Fibroblast of mammary gland (primary cell): ENCODE results near the gene SORBS1.
A peak's percentile ranks its signal among the peaks of the same experiment; 100 is the strongest.

Experiments used
- DNase-seq: peaks from one replicate; pipeline ENCODE4 v3.0.0-alpha.2; 2010; ENCODE audit warnings: low read depth
- H3K4me3 ChIP-seq: 2 replicates; pipeline ENCODE4 v1.5.1; 2011; ENCODE audit warnings: low read depth, mild to moderate bottlenecking, low read length, moderate library complexity; ENCODE audit not compliant: control insufficient read depth
- TF ChIP-seq, protein P1 (sequence below): conservative IDR thresholded peaks from 2 replicates; pipeline ENCODE4 v1.5.1; 2011; ENCODE audit warnings: low read depth, low read length, inconsistent platforms; ENCODE audit not compliant: control insufficient read depth, insufficient read depth

SORBS1 gene

DNA sequence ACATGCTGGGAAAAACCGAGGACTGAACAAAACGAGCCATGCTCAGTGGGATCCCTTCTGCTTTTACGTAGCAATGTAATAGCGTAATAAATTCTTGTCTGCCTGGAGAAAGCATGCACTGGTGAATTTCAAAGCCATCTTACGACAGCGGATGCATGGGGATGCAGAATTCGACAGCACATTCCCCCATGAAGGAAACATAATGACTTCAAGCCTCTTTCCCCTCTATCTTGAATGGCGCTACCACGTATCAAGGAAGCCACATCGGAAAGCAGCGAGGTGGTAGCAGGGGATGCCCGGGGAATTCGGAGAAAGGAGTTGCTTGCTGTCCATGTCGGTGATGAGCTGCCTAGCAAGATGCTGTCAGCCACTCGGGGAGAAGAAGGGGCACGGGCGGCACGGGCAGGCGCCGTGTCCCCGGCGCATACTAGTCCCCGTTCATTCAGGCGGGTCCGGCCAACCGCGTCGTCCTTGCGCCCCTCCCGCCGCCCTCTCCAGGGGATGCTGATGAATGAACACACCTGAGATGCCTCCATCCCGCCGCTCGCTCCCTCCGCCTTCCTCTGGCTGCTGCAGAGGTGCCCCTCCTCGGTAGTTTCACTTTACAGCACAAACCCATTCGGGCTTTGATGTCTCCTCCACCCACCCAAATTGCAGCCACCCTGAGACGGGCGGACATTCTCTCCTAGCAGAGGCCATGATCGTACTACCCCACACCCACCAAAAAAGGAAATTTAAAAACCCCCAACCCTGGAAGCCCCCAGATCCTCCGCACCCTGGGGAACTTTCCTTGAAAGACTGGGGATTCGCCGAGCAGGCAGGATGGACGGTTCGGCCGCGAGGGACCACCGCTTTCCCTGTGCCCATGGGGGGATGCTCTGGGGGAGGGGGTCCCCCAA is 644 bp downstream of the SORBS1 start:
- peak; percentile 27 for DNase-seq
- TF ChIP-seq, protein P1, sequence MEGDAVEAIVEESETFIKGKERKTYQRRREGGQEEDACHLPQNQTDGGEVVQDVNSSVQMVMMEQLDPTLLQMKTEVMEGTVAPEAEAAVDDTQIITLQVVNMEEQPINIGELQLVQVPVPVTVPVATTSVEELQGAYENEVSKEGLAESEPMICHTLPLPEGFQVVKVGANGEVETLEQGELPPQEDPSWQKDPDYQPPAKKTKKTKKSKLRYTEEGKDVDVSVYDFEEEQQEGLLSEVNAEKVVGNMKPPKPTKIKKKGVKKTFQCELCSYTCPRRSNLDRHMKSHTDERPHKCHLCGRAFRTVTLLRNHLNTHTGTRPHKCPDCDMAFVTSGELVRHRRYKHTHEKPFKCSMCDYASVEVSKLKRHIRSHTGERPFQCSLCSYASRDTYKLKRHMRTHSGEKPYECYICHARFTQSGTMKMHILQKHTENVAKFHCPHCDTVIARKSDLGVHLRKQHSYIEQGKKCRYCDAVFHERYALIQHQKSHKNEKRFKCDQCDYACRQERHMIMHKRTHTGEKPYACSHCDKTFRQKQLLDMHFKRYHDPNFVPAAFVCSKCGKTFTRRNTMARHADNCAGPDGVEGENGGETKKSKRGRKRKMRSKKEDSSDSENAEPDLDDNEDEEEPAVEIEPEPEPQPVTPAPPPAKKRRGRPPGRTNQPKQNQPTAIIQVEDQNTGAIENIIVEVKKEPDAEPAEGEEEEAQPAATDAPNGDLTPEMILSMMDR = no peak
- peak overlapping the region; percentile 70 for H3K4me3 ChIP-seq

DNA sequence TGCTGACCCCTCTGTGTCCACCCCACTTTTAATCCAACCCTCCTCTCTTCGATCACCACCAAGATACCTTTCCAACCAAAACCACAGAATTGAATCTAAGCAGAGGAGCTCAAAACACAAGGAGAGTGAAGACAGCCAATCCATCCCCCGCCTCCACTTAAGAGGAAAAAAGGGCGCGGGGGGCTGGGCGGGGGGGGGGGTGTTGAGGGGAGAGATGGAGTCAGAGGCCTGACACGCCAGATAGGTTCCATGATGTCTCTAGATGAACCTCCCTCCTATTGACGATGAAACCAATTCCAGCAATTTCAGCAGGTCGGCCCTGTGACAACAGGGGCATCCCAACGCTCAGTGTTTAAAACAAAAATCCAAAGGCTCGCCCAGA is 1.3 kb downstream of the SORBS1 start:
- DNase-seq = no peak
- TF ChIP-seq, protein P1 = no peak
- no peak overlapping the region for H3K4me3 ChIP-seq

DNA sequence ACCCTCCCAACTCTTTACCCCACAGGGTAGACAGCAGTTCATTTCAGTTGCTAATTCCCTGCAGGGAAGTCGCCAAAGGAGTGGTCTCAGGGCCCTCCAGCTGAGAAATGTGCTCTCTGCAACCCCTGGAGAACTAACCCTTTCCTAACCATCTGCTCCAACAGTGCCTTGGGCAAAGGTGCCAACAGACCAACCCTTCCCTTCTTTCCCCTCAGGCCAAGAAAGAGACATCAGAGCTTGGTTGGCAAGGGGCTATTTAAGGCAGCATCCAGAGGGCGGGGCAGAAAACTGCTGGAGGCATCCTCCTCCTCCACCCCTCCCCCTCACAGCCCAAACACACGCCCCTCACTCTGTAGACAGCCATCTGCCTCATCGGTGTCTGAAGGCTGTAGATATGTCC is 1.7 kb downstream of the SORBS1 start:
- DNase-seq = no peak
- H3K4me3 ChIP-seq = no peak overlapping the region
- TF ChIP-seq, protein P1 = no peak

DNA sequence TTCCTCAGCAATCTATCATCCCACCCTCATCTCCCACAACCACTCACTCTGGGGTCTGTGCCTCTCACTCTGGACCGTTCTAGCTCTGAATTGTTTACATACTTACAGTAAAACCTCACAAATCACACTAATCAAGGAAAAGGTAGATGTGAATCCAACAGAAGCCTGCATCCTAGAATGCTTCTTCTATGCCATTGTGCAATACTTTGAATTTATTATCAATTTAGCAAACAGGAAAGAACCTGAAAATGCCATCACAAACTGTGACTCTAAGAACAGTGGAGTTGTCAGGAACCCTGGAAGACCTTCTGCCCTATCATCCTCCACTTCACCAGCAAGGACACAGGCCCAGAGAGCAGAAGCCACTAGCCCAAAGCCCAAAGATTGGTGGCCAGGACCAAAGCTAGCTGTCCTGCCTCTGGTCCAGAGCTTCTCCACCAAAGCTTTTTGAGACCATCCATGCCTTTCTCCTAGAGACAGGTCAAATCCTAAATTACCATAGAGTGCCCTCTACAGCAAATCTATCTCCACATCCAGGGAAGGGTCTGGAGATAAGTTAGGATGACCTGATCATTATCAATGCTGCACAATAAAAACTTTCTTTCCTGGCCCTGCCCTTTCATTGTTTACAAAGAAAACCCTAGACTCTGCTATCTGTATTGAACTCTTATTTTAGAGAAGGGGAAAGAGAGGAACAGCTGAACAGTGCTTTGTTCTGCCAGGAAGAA is 2.4 kb downstream of the SORBS1 start:
- no peak for DNase-seq
- TF ChIP-seq, protein P1 = no peak
- H3K4me3 ChIP-seq = no peak overlapping the region

DNA sequence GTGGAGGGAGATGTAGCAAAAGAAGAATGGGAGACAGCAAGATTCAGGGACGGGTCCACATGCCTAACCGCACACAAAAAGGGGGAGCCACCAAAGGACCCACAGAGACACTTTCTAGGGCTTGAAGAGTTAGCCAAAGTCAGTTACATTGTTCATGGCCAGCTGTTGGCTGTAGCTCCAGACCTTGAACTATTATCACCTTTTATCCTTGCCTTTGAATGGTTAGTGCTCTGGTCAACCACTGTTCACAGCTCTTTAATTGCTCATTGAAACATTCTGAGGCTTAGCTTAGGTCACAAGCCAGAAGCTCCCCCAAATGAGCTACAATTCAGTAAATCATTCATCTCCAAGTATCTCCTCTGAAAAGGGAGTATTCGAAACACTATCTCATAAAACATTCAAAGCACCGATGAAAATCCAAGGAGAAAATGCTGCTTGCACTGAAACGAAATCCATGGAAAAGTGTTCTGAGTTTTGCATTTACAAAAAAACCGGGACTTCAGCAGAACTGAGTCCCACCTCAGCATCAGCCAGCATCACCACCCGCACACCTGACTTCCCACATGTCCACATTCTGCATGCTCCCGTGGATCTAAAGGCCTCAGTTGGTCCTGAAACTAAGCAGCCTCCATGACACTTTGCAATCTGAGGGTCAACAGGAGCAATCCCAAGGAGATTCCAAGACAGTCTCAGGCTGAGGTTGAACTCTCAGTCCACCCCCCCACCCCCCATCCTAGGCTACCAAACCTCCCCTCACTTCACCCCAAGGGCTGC is 4.0 kb downstream of the SORBS1 start:
- TF ChIP-seq, protein P1 = no peak
- no peak for DNase-seq
- no peak overlapping the region for H3K4me3 ChIP-seq

DNA sequence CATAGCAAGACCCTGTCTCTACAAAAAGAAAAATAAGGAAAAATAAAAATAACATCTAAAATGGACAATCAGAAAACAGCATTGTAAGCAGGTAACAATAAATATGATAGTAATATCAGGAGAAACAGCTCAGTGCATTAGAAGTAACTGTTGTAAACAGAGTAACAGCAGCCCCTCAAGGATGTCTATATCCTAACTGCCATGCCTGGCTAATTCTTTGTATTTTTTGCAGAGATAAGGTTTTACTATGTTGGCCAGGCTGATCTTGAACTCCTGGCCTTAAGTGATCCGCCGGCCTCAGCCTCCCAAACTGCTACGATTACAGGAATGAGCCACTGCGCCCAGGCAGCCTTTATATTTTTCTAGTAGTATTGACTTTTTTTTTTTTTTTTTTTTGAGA is 7.5 kb downstream of the SORBS1 start:
- DNase-seq = no peak
- TF ChIP-seq, protein P1 = no peak
- H3K4me3 ChIP-seq = no peak overlapping the region
